ENCODE data around the gene THBS2.

The THBS2 gene

DNA sequence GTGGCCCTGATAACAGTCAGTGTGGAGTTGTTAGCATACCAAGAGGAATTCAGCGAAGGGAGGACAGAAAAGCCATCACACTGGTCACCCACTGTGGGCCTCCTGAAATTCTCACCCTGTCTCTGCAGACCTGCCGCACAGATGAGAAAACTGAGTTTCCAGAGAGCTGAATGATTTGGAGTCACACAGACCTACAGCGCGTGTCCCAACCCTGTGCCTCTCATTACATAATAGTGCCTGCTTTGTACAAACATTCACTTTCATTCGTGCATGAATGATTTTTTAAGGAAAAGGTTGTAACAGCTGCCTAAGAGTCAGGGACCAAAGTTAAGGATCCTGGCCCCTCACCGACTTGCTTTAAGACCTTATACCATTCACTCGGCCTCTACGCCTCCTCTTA, 62.7 kb downstream of the THBS2 start:
- TF ChIP-seq, protein P1, sequence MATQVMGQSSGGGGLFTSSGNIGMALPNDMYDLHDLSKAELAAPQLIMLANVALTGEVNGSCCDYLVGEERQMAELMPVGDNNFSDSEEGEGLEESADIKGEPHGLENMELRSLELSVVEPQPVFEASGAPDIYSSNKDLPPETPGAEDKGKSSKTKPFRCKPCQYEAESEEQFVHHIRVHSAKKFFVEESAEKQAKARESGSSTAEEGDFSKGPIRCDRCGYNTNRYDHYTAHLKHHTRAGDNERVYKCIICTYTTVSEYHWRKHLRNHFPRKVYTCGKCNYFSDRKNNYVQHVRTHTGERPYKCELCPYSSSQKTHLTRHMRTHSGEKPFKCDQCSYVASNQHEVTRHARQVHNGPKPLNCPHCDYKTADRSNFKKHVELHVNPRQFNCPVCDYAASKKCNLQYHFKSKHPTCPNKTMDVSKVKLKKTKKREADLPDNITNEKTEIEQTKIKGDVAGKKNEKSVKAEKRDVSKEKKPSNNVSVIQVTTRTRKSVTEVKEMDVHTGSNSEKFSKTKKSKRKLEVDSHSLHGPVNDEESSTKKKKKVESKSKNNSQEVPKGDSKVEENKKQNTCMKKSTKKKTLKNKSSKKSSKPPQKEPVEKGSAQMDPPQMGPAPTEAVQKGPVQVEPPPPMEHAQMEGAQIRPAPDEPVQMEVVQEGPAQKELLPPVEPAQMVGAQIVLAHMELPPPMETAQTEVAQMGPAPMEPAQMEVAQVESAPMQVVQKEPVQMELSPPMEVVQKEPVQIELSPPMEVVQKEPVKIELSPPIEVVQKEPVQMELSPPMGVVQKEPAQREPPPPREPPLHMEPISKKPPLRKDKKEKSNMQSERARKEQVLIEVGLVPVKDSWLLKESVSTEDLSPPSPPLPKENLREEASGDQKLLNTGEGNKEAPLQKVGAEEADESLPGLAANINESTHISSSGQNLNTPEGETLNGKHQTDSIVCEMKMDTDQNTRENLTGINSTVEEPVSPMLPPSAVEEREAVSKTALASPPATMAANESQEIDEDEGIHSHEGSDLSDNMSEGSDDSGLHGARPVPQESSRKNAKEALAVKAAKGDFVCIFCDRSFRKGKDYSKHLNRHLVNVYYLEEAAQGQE (IDR thresholded peaks at IDR 0.05; ENCODE audit: insufficient read depth in 1 of 2, low read depth in 2 of 2, low read length in 2 of 2), result no peak
- no peak for TF ChIP-seq POLR2AphosphoS5 (IDR thresholded peaks at IDR 0.05; ENCODE audit: low read depth, low read length)
- no peak for TF ChIP-seq SIN3A (IDR thresholded peaks at IDR 0.05; ENCODE audit: borderline replicate concordance, insufficient read depth, low read length)
- no peak for TF ChIP-seq TAF1 (IDR thresholded peaks at IDR 0.05; ENCODE audit: borderline replicate concordance, insufficient read depth, low read length)
- no peak for TF ChIP-seq FOXP2 (optimal IDR thresholded peaks at IDR 0.05; ENCODE audit: borderline replicate concordance, extremely low read depth, extremely low read length, insufficient read depth)

GRCh38 chr6:169190144-169190584, 63.5 kb downstream of the THBS2 start:
- TF ChIP-seq SIN3A (IDR thresholded peaks at IDR 0.05; ENCODE audit: borderline replicate concordance, insufficient read depth, low read length), result no peak
- TF ChIP-seq, protein P1 (IDR thresholded peaks at IDR 0.05; ENCODE audit: insufficient read depth in 1 of 2, low read depth in 2 of 2, low read length in 2 of 2), result no peak

- TF ChIP-seq SIN3A (IDR thresholded peaks at IDR 0.05; ENCODE audit: borderline replicate concordance, insufficient read depth, low read length) (no peak), POLR2AphosphoS5 (IDR thresholded peaks at IDR 0.05; ENCODE audit: low read depth, low read length) (no peak), TAF1 (IDR thresholded peaks at IDR 0.05; ENCODE audit: borderline replicate concordance, insufficient read depth, low read length) (no peak), FOXP2 (optimal IDR thresholded peaks at IDR 0.05; ENCODE audit: borderline replicate concordance, extremely low read depth, extremely low read length, insufficient read depth) (no peak)
- TF ChIP-seq, protein P1 (IDR thresholded peaks at IDR 0.05; ENCODE audit: insufficient read depth in 1 of 2, low read depth in 2 of 2, low read length in 2 of 2), result no peak
These were observed 64.0 kb downstream of the THBS2 start for GRCh38 chr6:169189686-169190085.

- TF ChIP-seq TAF1 (IDR thresholded peaks at IDR 0.05; ENCODE audit: borderline replicate concordance, insufficient read depth, low read length) (no peak), POLR2AphosphoS5 (IDR thresholded peaks at IDR 0.05; ENCODE audit: low read depth, low read length) (no peak), FOXP2 (optimal IDR thresholded peaks at IDR 0.05; ENCODE audit: borderline replicate concordance, extremely low read depth, extremely low read length, insufficient read depth) (no peak), SIN3A (IDR thresholded peaks at IDR 0.05; ENCODE audit: borderline replicate concordance, insufficient read depth, low read length) (no peak)
- TF ChIP-seq, protein P1 (IDR thresholded peaks at IDR 0.05; ENCODE audit: insufficient read depth in 1 of 2, low read depth in 2 of 2, low read length in 2 of 2), result no peak
These were observed 64.5 kb downstream of the THBS2 start for GRCh38 chr6:169189182-169189581.

DNA sequence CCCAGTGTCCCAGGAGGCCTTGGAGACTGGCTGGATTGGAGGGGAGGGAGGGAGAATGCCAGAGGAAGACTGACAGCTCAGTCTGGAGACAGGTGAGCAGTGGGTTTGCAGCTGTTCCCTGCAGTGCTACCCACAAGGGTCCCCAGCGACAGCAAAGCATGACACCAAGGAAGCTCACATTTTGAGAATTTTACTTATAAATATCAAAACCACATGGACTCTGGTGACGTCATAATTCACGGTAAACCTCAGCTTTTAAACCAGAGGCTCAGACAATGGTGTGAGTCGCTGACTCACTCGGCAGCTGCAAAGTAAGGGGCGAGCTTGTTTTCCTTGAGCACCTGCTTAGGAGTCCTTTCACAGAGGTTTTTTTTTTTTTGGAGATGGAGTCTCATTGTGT, 65.2 kb downstream of the THBS2 start:
- TF ChIP-seq TAF1 (IDR thresholded peaks at IDR 0.05; ENCODE audit: borderline replicate concordance, insufficient read depth, low read length) (no peak), POLR2AphosphoS5 (IDR thresholded peaks at IDR 0.05; ENCODE audit: low read depth, low read length) (no peak), FOXP2 (optimal IDR thresholded peaks at IDR 0.05; ENCODE audit: borderline replicate concordance, extremely low read depth, extremely low read length, insufficient read depth) (no peak), SIN3A (IDR thresholded peaks at IDR 0.05; ENCODE audit: borderline replicate concordance, insufficient read depth, low read length) (no peak)
- TF ChIP-seq, protein P1 (IDR thresholded peaks at IDR 0.05; ENCODE audit: insufficient read depth in 1 of 2, low read depth in 2 of 2, low read length in 2 of 2), result no peak
